Activated CD4-positive, alpha-beta memory T cell treated with anti-CD3 and anti-CD28 coated beads, Interleukin-2, amount 10 ng/mL, durations not matched to agents 7 days and 5 days (primary cell): ENCODE results near the gene TNNI2. TPM values are rescaled to one million over a fixed set of nuclear protein-coding genes. Genes with fewer than 3 reads are reported as not detected.
"Not testable (repeated sequence)": the region's sequence is repeated elsewhere in the genome, so short reads cannot be mapped to it uniquely, and the experiment has no call there.

Source experiments
- CTCF ChIA-PET: fragments of 350-600 bp; sonication (Branson Sonifier 250); formaldehyde crosslinking; loops from one replicate; lab custom pipeline; 2021; ENCODE audit warnings: antibody characterized with exemption, inconsistent platforms; lab: Charles Lee
- POLR2A ChIA-PET: fragments of 350-600 bp; sonication (Branson Sonifier 250); formaldehyde crosslinking; loops from one replicate; lab custom pipeline; 2021; ENCODE audit warnings: antibody characterized with exemption; lab: Charles Lee
- DNase-seq: peaks from one replicate; pipeline ENCODE4 v3.0.0-alpha.2; 2020
- H3K27ac Mint-ChIP-seq: one replicate; pipeline ENCODE4 v1.8.0; 2021; ENCODE audit warnings: mild to moderate bottlenecking, mixed read lengths
- H3K27me3 Mint-ChIP-seq: one replicate; pipeline ENCODE4 v1.8.0; 2021; ENCODE audit warnings: mixed read lengths
- H3K36me3 Mint-ChIP-seq: one replicate; pipeline ENCODE4 v1.8.0; 2021; ENCODE audit warnings: low read depth, mixed read lengths
- H3K4me1 Mint-ChIP-seq: one replicate; pipeline ENCODE4 v1.8.0; 2021; ENCODE audit warnings: mixed read lengths
- H3K4me3 Mint-ChIP-seq: one replicate; pipeline ENCODE4 v1.8.0; 2021; ENCODE audit warnings: mild to moderate bottlenecking, mixed read lengths
- H3K9me3 Mint-ChIP-seq: one replicate; pipeline ENCODE4 v1.8.0; 2021; ENCODE audit warnings: mixed read lengths
- total RNA-seq, 2 experiments: library from RNA; stranded (reverse); gene quantifications; one replicate each; pipeline ENCODE4 v1.2.3, GENCODE V29; 2021

Gene TNNI2
- total RNA-seq, 2 experiments from 2014 or later, result 0.38 to 0.60 TPM

DNA sequence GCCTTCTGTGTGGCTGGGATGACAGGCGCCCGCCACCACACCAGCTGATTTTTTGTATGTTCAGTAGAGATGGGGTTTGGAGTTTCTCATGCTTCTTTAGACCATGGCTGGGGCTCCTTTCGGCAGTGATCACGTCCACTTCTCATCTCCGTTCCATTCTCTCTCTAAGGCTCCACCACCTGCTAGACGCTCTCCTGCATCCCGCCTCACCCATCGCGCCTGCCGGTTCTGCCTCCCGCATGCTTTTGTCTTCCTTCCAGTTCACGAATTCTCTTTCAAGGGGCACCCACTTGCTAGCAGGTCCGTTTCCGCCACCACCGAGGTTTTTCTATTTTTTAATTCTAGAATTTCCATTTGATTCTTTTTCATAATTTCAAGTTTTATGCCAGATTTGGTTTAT, 26.0 kb upstream of the TNNI2 start:
- no peak overlapping the region for H3K4me3 Mint-ChIP-seq
- CTCF ChIA-PET, result no interaction called here
- no peaks in the 10 kb centered on the region for H3K36me3 Mint-ChIP-seq
- H3K4me1 Mint-ChIP-seq, result no peaks in the 10 kb centered on the region
- POLR2A ChIA-PET, result no interaction called here
- no peak for DNase-seq
- H3K27me3 Mint-ChIP-seq, result peaks cover 16% of the 10 kb centered on the region
- H3K9me3 Mint-ChIP-seq, result no peaks in the 10 kb centered on the region
- no peak overlapping the region for H3K27ac Mint-ChIP-seq

DNA sequence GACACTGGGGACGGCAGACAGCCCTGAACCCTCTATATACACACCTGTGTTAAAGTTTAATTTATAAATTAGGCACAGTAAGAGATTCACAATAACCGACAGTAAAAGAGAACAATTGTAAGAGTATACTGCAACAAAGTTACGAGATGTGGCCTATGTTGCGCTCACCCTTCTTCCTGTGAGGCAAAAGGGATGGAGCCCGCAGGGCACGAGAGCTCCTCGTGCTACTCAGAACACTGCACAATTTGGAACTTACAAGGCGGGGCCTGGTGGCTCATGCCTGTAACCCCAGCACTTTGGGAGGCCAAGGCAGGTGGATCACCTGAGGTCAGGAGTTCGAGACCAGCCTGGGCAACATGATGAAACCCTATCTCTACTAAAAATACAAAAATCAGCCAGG, 25.4 kb upstream of the TNNI2 start:
- H3K36me3 Mint-ChIP-seq, H3K4me3 Mint-ChIP-seq, DNase-seq, H3K27ac Mint-ChIP-seq, POLR2A ChIA-PET, H3K9me3 Mint-ChIP-seq, H3K4me1 Mint-ChIP-seq: not testable (repeated sequence)
- CTCF ChIA-PET, result interaction anchor here (1.0 kb wide), 1 partner anchor 20 kb away, joined by 3 read pairs; no protein-coding TSS in a partner anchor
- H3K27me3 Mint-ChIP-seq, result peaks cover 13% of the 10 kb centered on the region

DNA sequence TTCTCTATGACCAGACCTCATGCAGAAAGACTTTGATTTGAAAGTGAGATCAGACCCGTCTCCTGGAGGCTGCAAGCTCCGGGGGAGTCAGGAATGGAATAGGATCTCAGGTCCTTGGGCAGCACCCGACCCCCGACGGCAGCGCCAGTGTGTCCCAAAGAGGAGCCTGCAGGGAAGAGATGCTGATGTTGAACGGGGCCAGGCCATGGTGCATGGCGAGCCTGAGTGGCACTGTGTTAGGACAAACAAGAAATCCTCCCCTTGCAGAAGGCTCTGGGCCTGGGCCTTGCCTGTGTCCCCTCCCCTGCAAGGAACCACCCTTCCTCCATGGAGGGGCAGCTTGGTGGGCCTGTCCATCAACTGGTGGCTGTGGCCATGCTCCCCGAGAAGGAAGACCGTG, 24.1 kb upstream of the TNNI2 start:
- H3K4me3 Mint-ChIP-seq, result no peak overlapping the region
- H3K27ac Mint-ChIP-seq, result no peak overlapping the region
- ChIA-PET POLR2A (no interaction called here), CTCF (interaction anchor here (1.1 to 1.3 kb wide), 2 partner anchors 121 to 162 kb away, joined by 3 read pairs; no protein-coding TSS in a partner anchor)
- no peak for DNase-seq
- peaks cover 10% of the 10 kb centered on the region for H3K27me3 Mint-ChIP-seq
- H3K36me3 Mint-ChIP-seq, result no peaks in the 10 kb centered on the region
- H3K4me1 Mint-ChIP-seq, result no peaks in the 10 kb centered on the region
- H3K9me3 Mint-ChIP-seq, result no peaks in the 10 kb centered on the region

DNA sequence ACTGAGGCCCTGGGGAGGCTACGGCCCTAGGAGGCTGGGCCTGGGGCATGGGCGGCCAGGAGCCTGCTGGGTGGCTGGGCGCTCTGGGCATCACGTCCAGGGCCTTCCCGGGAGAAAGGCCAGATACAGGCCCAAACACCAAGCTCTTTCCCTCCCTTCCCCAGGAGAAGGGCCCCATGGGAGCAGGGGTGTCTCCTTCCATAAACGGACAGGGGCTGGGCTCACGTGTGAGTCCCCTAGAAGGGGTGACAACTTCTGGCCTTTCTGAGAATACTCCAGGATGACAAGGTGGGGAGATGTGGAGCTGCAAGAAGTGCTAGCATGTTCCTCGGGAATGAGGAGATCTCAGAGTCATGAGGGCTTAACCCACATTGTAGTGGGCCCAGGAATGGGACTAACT, 23.5 kb upstream of the TNNI2 start:
- no peak overlapping the region for H3K27ac Mint-ChIP-seq
- no peaks in the 10 kb centered on the region for H3K4me1 Mint-ChIP-seq
- DNase-seq, result no peak
- no peak overlapping the region for H3K4me3 Mint-ChIP-seq
- ChIA-PET CTCF (interaction anchor here (1.1 to 1.3 kb wide), 2 partner anchors 121 to 163 kb away, joined by 3 read pairs; no protein-coding TSS in a partner anchor), POLR2A (no interaction called here)
- no peaks in the 10 kb centered on the region for H3K9me3 Mint-ChIP-seq
- no peaks in the 10 kb centered on the region for H3K36me3 Mint-ChIP-seq
- H3K27me3 Mint-ChIP-seq, result peaks cover 10% of the 10 kb centered on the region

DNA sequence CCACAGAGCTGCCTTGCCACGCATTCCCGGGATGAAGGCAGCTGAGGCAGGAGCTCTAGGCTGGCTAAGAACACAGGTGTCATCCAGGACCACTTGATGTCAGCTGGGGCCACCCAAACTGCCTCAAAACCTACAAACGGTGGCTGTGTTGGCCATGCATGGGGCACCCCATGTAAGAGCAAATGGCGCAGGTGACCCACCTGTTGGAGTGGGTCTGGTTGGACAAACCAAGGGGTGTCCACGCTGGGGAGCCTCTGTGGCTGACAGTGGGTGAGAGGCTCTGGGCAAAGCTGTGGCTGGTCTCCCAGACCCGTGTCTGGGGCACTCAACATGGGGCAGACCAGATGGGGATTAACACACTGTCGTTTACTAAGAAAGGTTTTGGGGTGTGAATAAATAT, 23.0 kb upstream of the TNNI2 start:
- CTCF ChIA-PET, result interaction anchor here (1.3 kb wide), 1 partner anchor 122 kb away, joined by 3 read pairs; no protein-coding TSS in a partner anchor
- POLR2A ChIA-PET, result no interaction called here
- Mint-ChIP-seq H3K27ac (no peak overlapping the region), H3K9me3 (no peaks in the 10 kb centered on the region), H3K4me1 (no peaks in the 10 kb centered on the region), H3K4me3 (no peak overlapping the region), H3K36me3 (no peaks in the 10 kb centered on the region), H3K27me3 (peaks cover 10% of the 10 kb centered on the region)
- no peak for DNase-seq

DNA sequence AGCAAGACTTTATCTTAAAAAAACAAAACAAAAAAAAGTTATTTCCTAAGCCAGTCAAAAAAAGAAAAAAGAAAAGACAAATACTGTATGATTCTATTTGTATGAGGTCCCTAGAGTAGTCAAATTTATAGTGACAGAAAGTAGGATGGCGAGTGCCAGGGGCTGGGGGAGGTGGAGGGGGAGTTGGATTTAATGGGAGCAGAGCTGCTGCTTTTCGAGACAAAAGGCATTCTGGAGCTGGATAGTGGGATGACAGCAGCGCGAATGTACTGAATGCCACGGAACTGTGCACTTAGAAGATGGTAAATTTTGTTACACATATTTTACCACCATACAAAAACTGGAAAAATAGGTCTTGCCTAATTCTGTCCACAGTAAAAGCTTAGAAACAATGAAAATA, 21.8 kb upstream of the TNNI2 start:
- Mint-ChIP-seq H3K9me3 (no peaks in the 10 kb centered on the region), H3K4me1 (no peaks in the 10 kb centered on the region), H3K27ac (no peak overlapping the region), H3K27me3 (peaks cover 10% of the 10 kb centered on the region), H3K4me3 (no peak overlapping the region), H3K36me3 (no peaks in the 10 kb centered on the region)
- ChIA-PET POLR2A (no interaction called here), CTCF (interaction anchor here (1.3 to 2.3 kb wide), 3 partner anchors 15 to 164 kb away, joined by 4 to 8 read pairs (median 6); no protein-coding TSS in a partner anchor)
- no peak for DNase-seq

DNA sequence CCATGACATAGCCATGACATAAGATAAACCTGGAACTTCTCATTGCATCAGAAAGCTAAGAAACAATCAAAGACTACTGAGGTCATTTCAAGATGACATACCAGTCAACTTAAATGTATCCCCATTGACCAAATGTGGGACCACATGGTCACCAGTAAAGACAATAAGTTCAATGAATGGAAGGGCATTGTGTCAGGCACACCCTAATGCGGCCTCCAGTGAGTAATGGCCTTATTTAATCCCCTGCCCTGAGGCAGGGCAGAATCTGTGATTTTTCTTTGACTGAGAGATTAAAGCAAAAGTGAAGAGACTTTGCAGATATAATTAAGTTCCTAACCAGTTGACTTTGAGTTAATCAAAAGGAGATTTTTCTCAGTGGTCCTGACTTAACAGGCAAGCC, 21.3 kb upstream of the TNNI2 start:
- Mint-ChIP-seq H3K36me3 (no peaks in the 10 kb centered on the region), H3K27ac (no peak overlapping the region), H3K9me3 (no peaks in the 10 kb centered on the region), H3K4me1 (no peaks in the 10 kb centered on the region), H3K27me3 (peaks cover 7% of the 10 kb centered on the region), H3K4me3 (no peak overlapping the region)
- ChIA-PET POLR2A (no interaction called here), CTCF (interaction anchor here (1.3 to 2.3 kb wide), 3 partner anchors 14 to 165 kb away, joined by 4 to 8 read pairs (median 6); no protein-coding TSS in a partner anchor)
- no peak for DNase-seq

DNA sequence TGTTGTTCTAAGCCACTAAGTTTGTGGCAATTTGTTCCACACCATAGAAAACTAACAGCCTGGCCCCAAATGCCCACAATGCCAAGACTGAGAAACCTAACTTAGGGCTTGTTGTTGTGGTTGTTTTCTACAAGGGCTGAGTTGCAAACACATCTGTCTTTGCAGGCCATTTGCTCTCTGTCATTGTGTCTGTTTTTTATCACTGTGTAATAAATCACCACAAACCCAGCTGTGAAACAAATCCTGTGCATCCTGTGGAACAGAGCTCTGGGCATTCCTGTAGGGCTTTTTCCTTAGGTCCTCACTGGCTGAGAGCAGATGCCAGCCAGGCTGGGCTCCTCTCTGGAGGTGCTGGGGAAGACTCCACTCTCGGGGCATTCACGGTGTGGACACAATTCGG, 19.7 kb upstream of the TNNI2 start:
- POLR2A ChIA-PET, result no interaction called here
- DNase-seq, result no peak
- no peaks in the 10 kb centered on the region for H3K9me3 Mint-ChIP-seq

DNA sequence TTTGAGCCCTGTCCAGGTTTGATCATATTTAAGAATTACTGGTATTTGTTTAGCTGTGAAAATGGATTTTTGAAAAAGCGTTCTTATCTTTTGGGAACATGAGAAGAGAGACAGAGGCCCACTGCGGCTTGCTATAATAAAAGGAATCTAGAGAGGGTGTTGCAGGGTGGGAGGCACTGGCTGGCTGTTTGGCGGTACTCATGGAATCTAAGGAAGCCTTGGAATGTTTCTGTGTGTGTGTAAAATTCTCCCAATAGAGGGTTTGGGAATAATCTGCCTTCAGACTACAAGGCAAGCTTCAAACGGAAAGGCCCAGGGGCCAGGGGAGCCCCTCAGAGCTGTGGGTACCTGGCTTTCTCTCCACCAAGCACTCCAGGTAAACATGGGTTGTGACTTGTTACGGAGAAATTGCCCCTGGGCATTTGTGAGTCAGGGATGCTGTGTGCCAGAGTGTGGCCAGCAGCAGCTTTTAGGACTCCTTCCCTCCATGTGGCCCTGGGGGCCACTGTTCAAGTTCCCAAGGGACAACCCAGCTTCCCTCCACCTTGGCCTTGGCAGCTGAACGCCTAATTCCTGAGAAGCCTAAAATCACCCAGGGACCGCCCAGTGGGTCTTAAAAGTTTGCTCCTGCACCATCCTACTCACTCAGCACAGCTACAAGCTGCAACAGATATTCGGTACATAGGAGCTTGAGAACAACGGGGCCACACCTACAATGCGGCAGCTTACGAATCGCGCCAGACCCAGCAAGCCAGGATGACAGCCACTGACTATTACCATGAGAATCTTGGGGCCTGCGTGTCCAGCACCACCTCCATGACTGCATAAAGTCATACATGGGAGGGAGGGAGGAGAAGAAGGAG, 18.1 kb upstream of the TNNI2 start:
- DNase-seq, result no peak
- POLR2A ChIA-PET, result no interaction called here
- no peaks in the 10 kb centered on the region for H3K4me1 Mint-ChIP-seq
- H3K4me3 Mint-ChIP-seq, result no peak overlapping the region
- CTCF ChIA-PET, result interaction anchor here (1.4 kb wide), 1 partner anchor 127 kb away, joined by 4 read pairs; no protein-coding TSS in a partner anchor
- no peaks in the 10 kb centered on the region for H3K9me3 Mint-ChIP-seq
- no peak overlapping the region for H3K27ac Mint-ChIP-seq
- no peaks in the 10 kb centered on the region for H3K36me3 Mint-ChIP-seq
- H3K27me3 Mint-ChIP-seq, result peaks cover 7% of the 10 kb centered on the region

More for the DNA sequence above, 19.7 kb upstream of the TNNI2 start:
- Mint-ChIP-seq H3K4me3 (no peak overlapping the region), H3K27me3 (peaks cover 7% of the 10 kb centered on the region), H3K27ac (no peak overlapping the region), H3K36me3 (no peaks in the 10 kb centered on the region), H3K4me1 (no peaks in the 10 kb centered on the region)
- CTCF ChIA-PET, result interaction anchor here (0.9 to 2.3 kb wide), 2 partner anchors 14 to 125 kb away, joined by 6 to 8 read pairs; no protein-coding TSS in a partner anchor

DNA sequence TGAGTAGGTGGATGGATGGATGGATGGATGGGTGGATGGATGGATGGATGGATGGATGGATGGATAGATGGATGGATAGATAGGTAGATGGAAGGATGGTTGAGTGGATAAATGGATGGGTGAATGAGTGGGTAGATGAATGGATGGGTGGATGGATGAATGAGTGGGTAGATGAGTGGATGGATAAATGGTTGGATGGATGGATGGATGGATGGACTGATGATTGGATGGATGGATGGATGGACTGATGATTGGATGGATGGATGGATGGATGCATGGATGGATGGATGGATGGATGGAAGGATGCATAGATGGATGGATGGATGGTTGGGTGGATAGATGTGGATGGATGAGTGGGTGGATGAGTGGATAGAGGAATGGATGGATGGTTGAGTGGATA, 17.2 kb upstream of the TNNI2 start:
- POLR2A ChIA-PET, result no interaction called here
- CTCF ChIA-PET, result interaction anchor here (1.3 to 1.5 kb wide), 3 partner anchors 128 to 169 kb away, joined by 4 read pairs; no protein-coding TSS in a partner anchor
- Mint-ChIP-seq H3K4me1 (no peaks in the 10 kb centered on the region), H3K36me3 (no peaks in the 10 kb centered on the region), H3K27ac (no peak overlapping the region), H3K27me3 (peaks cover 7% of the 10 kb centered on the region), H3K9me3 (no peaks in the 10 kb centered on the region), H3K4me3 (no peak overlapping the region)
- no peak for DNase-seq

DNA sequence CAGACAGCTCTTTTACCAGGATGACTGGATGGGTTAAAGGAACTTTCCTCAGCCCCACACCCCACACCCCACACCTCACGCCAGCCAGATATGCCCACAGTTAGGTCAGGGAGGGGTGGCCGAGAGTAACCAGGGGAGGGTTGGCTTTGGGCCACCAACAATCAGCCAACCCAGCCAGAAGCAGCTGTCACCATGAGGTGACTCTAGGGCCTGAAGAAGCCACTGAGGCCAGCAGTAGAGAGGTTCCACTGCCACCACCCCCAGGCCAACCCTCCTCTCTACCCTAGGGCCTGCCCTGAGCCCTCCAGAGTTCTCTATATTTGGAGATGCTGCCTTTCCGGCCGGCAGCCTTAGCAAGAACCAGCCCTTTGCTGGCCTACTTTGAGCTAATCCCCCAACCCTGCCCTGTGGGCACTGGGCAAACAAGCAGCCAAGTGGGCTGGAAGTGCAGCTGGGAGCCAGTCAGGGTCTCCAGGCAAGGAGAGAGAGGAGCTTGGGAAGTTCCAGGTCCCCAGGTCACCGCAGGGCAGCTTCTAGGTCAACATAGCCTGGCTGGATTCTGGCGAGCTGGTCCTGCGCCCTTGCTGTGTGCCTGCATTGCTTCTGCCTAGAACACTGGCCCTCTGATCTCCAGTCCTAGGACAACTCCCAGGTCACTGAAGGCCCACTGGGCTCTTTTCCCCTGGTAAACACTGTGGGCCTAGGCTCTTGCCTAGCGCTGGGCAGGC, 16.0 kb upstream of the TNNI2 start:
- no peak overlapping the region for H3K27ac Mint-ChIP-seq
- ChIA-PET CTCF (interaction anchor here (1.3 to 1.5 kb wide), 2 partner anchors 129 to 170 kb away, joined by 4 read pairs; no protein-coding TSS in a partner anchor), POLR2A (no interaction called here)
- H3K27me3 Mint-ChIP-seq, result no peaks in the 10 kb centered on the region
- no peaks in the 10 kb centered on the region for H3K4me1 Mint-ChIP-seq
- H3K9me3 Mint-ChIP-seq, result no peaks in the 10 kb centered on the region
- DNase-seq, result no peak
- H3K36me3 Mint-ChIP-seq, result no peaks in the 10 kb centered on the region
- no peak overlapping the region for H3K4me3 Mint-ChIP-seq

DNA sequence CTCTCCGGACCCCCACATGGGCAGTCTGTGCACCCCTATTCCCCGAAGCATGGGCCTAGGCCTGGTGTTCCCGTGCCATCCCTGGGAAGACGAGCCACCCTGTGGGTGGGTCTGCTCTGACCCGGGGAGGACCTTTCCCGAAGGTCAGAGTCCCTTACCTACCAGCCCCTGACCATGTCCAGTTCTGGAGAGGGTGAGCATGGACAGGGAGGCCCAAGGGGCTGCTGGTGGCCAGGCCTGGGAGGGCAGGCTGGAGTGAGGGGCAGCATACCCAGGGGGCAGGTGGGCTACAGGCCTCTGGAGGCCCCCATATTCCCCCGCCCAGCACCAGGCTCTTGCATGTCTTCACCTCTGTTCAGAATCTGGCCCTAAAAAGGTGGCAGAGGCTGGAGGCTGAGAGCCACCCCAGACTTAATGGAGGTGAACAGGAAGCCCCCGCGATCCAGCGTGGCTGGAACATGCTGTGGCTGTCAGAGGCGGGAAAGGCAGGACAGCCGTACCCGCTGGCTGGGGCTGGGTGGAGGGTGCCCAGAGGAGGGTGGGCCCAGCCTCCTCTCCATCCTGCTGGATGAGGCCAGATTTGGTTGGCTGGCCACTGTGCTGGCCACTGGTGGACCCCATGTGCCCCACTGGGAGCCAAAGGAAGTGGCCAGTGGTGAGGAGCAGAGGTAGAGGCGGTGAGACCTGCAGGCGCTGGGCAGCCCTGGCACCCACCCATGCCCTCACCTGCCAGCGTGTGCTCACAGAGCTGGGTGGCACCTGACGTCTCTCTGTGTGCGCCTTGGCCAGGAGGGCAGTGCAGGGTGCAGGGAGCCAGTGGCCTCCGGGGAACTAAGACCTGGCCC, 15.2 kb upstream of the TNNI2 start:
- Mint-ChIP-seq H3K9me3 (no peaks in the 10 kb centered on the region), H3K36me3 (no peaks in the 10 kb centered on the region), H3K4me3 (no peak overlapping the region), H3K27me3 (no peaks in the 10 kb centered on the region), H3K4me1 (no peaks in the 10 kb centered on the region), H3K27ac (no peak overlapping the region)
- no peak for DNase-seq
- POLR2A ChIA-PET, result no interaction called here
- CTCF ChIA-PET, result no interaction called here
